Smooth muscle cell of the umbilical artery (primary cell): ENCODE results near the gene HEG1. TPM values are rescaled to one million over a fixed set of nuclear protein-coding genes. Genes with fewer than 3 reads are reported as not detected.

Source experiments
- total RNA-seq: library from RNA; depleted of rRNA; stranded (reverse); fragments of >200 nt; gene quantifications from 2 replicates; pipeline ENCODE4 v1.2.3, GENCODE V29; 2014

HEG1 gene
- total RNA-seq, result 282 and 304 TPM in 2 replicates

GRCh38 chr3:125055913-125056745 is at the start of gene HEG1:
Gene HEG1, minus strand, starts transcription at chr3:125055997. Its CDS starts 107 bp downstream, at chr3:125055890.

GRCh38 chr3:124934577-124934976 is 121.2 kb downstream of the HEG1 start, which contains the start of gene MUC13:
Gene MUC13, minus strand, starts transcription at chr3:124934751. Its CDS starts 39 bp downstream, at chr3:124934712.

Other genes starting within 250 kb of the HEG1 start
- 502 and 663 TPM in 2 replicates for gene ITGB5, start 168.6 kb downstream of the HEG1 start, total RNA-seq
- gene MUC13, start 121.2 kb downstream of the HEG1 start, total RNA-seq, result not detected in 2 replicates
- 33.5 and 226 TPM in 2 replicates for gene SLC12A8, start 156.8 kb upstream of the HEG1 start, total RNA-seq